GM12878 (cell line): ENCODE results near the gene RBBP5. TPM values are rescaled to one million over a fixed set of nuclear protein-coding genes. Genes with fewer than 3 reads are reported as not detected.

ENCODE experiments used
- ATAC-seq: fragments of 200-7000 bp; cut with Tn5 transposase; 3 replicates; pipeline ENCODE4 v1.9.1; 2020; ENCODE audit warnings: mild to moderate bottlenecking, moderate library complexity
- BruUV-seq: library from RNA; stranded (reverse); fragments of 400-500 nt; replicated peaks from 2 replicates; lab custom pipeline; 2021; lab: Mats Ljungman, UMichigan
- CTCF ChIA-PET: fragments of 300-600 bp; sonication (Branson Sonifier 250); formaldehyde crosslinking; extraction: SDS; loops from one replicate; lab custom pipeline; 2021; ENCODE audit warnings: inconsistent platforms; lab: Yijun Ruan, JAX
- POLR2A ChIA-PET: fragments of 350-600 bp; formaldehyde crosslinking; extraction: SDS; loops from one replicate; lab custom pipeline; 2021; ENCODE audit warnings: inconsistent platforms; lab: Charles Lee
- RAD21 ChIA-PET: fragments of 300-600 bp; sonication (Branson Sonifier 250); formaldehyde crosslinking; loops from one replicate; lab custom pipeline; 2023; ENCODE audit warnings: antibody characterized with exemption; ENCODE audit not compliant: unreplicated experiment; lab: Charles Lee
- SMC1A ChIA-PET: fragments of 300-600 bp; sonication (Branson Sonifier 250); formaldehyde crosslinking; loops from one replicate; lab custom pipeline; 2023; ENCODE audit not compliant: unreplicated experiment, uncharacterized antibody; lab: Charles Lee
- DNase-seq: peaks from one replicate; pipeline ENCODE4 v3.0.0-alpha.2; 2011; ENCODE audit warnings: low read depth, low spot score
- FAIRE-seq: peaks from 3 replicates; lab custom pipeline; 2011; peaks lifted over from hg19 to GRCh38; lab: Jason Lieb, UNC
- H2AFZ ChIP-seq: 2 replicates; pipeline ENCODE4 v1.6.0; 2011; ENCODE audit warnings: low read depth, low read length, control low read depth; ENCODE audit not compliant: control insufficient read depth
- H3K27ac ChIP-seq: 2 replicates; pipeline ENCODE4 v1.5.1; 2011; ENCODE audit warnings: control low read depth; ENCODE audit not compliant: control insufficient read depth, insufficient read depth
- H3K27me3 ChIP-seq, 2 experiments: replicated peaks in 1 of 2; 2 replicates each; pipeline versions ENCODE4 v1.6.0 to v1.6.1; 2011; ENCODE audit warnings: low read length in 1 of 2; ENCODE audit not compliant: control insufficient read depth in 2 of 2, insufficient read depth in 2 of 2
- H3K36me3 ChIP-seq, 2 experiments: 2 replicates each; pipeline ENCODE4 v1.5.1; 2011; ENCODE audit warnings: low read length in 1 of 2; ENCODE audit not compliant: control insufficient read depth in 2 of 2, insufficient read depth in 2 of 2
- H3K4me1 ChIP-seq: 2 replicates; pipeline ENCODE4 v1.6.1; 2011; ENCODE audit warnings: mild to moderate bottlenecking, low read length, moderate library complexity, mixed read lengths; ENCODE audit not compliant: control insufficient read depth, insufficient read depth
- H3K4me2 ChIP-seq: 2 replicates; pipeline ENCODE4 v1.6.0; 2011; ENCODE audit warnings: control low read depth; ENCODE audit not compliant: control insufficient read depth, insufficient read depth
- H3K4me3 ChIP-seq: fragments of 200-600 bp; sonication (generic); 2 replicates; pipeline ENCODE4 v1.5.1; 2016
- H3K79me2 ChIP-seq: 2 replicates; pipeline ENCODE4 v1.6.0; 2011; ENCODE audit warnings: low read length; ENCODE audit not compliant: control insufficient read depth, insufficient read depth
- H3K9ac ChIP-seq: 2 replicates; pipeline ENCODE4 v1.8.0; 2011; ENCODE audit warnings: low read length, control low read depth, mixed read lengths; ENCODE audit not compliant: control insufficient read depth, insufficient read depth
- H3K9me3 ChIP-seq: replicated peaks from 3 replicates; pipeline ENCODE4 v1.5.1; 2011; ENCODE audit warnings: mild to moderate bottlenecking, low read length; ENCODE audit not compliant: control insufficient read depth, insufficient read depth
- H4K20me1 ChIP-seq: 2 replicates; pipeline ENCODE4 v1.6.0; 2011; ENCODE audit not compliant: control insufficient read depth, insufficient read depth
- ATF7 ChIP-seq: fragments of 450-650 bp; IDR thresholded peaks from 2 replicates; pipeline ENCODE4 v1.6.1; 2016; ENCODE audit warnings: low read depth, mild to moderate bottlenecking
- CEBPZ ChIP-seq: fragments of 150-350 bp; IDR thresholded peaks from 2 replicates; pipeline ENCODE4 v1.6.1; 2016; ENCODE audit warnings: low read depth, low read length
- DPF2 ChIP-seq: fragments of 450-650 bp; IDR thresholded peaks from 2 replicates; pipeline ENCODE4 v1.6.1; 2017; ENCODE audit warnings: mild to moderate bottlenecking
- EGR1 ChIP-seq, 2 experiments: IDR thresholded peaks; 1 replicate in 1 of 2; 2 replicates in 1 of 2; pipeline ENCODE4 v1.6.1; 2011 to 2012; ENCODE audit warnings: low read depth in 2 of 2, low read length in 2 of 2, borderline replicate concordance in 1 of 2, mild to moderate bottlenecking in 1 of 2, moderate library complexity in 1 of 2
- HDAC2 ChIP-seq: fragments of 200-600 bp; sonication (generic); IDR thresholded peaks from 2 replicates; pipeline ENCODE4 v1.6.1; 2017
- KDM1A ChIP-seq: fragments of 200-600 bp; sonication (generic); IDR thresholded peaks from 2 replicates; pipeline ENCODE4 v1.6.1; 2016; ENCODE audit warnings: borderline replicate concordance
- LARP7 ChIP-seq: fragments of 450-650 bp; IDR thresholded peaks from 2 replicates; pipeline ENCODE4 v1.6.1; 2017; ENCODE audit warnings: mild to moderate bottlenecking
- NBN ChIP-seq: fragments of 450-650 bp; IDR thresholded peaks from 2 replicates; pipeline ENCODE4 v1.6.1; 2016
- NR2C1 ChIP-seq: fragments of 450-650 bp; IDR thresholded peaks from 2 replicates; pipeline ENCODE4 v1.6.1; 2017; ENCODE audit warnings: antibody characterized with exemption, mild to moderate bottlenecking, moderate library complexity
- RAD51 ChIP-seq: fragments of 450-650 bp; IDR thresholded peaks from 2 replicates; pipeline ENCODE4 v1.6.1; 2016; ENCODE audit warnings: moderate library complexity, mild to moderate bottlenecking, inconsistent platforms
- USF2 ChIP-seq: IDR thresholded peaks from 2 replicates; pipeline ENCODE4 v1.6.1; 2011; ENCODE audit warnings: low read depth, low read length, improper control_type of control experiment, borderline replicate concordance
- ZBTB40 ChIP-seq: fragments of 450-650 bp; IDR thresholded peaks from 2 replicates; pipeline ENCODE4 v1.6.1; 2016; ENCODE audit warnings: mild to moderate bottlenecking, moderate library complexity, borderline replicate concordance
- WGBS: methylation state at CpG from one replicate; pipeline ENCODE4 v1.1.6; 2016; ENCODE audit warnings: low lambda C conversion rate; ENCODE audit not compliant: insufficient replicate concordance, insufficient coverage; ENCODE audit errors: missing lambda C conversion rate; 5-methylcytosine and 5-hydroxymethylcytosine counted together
- in situ Hi-C: fragments of 300-500 bp; cut with MboI; formaldehyde crosslinking; loops from 9 replicates; pipeline ENCODE4 v1.14.3; 2018; ENCODE audit warnings: mixed read lengths
- intact Hi-C: fragments of 100-400 bp; cut with micrococcal nuclease; formaldehyde crosslinking; loops from one replicate; pipeline ENCODE4 v1.14.2; 2022; ENCODE audit not compliant: unreplicated experiment
- polyA plus RNA-seq, 11 experiments: library from polyadenylated mRNA; depleted of rRNA in 4 of 11; unstranded in 6 of 11; stranded (reverse) in 5 of 11; fragments of >200 nt; fragmentation: Nextera tagmentation in 4 of 11; fragmentation: Illumina TruSeq in 1 of 11; extraction: Ambion mirVana in 4 of 11; extraction: Trizol in 1 of 11; gene quantifications; 1 replicate in 1 of 11; 2 replicates in 10 of 11; pipeline versions ENCODE4 v1.2.1 to v1.2.3, GENCODE V29; 2011 to 2016; ENCODE audit warnings: inconsistent platforms in 2 of 11, missing spikeins in 2 of 11, low read depth in 1 of 11
- total RNA-seq, 4 experiments: library from RNA; depleted of rRNA in 3 of 4; stranded (reverse); fragments of >200 nt in 3 of 4; fragmentation: Illumina TruSeq in 1 of 4; extraction: Trizol in 1 of 4; gene quantifications; 2 replicates each; pipeline versions ENCODE4 v1.2.1 to v1.2.3, GENCODE V29; 2013 to 2021

RBBP5 gene
- total and polyA plus RNA-seq, 10 of the 15 experiments (the other 5 are each of a cell fraction or from before 2014, with no cell fraction given) = 10.0 to 20.6 (median 14.8) TPM

- no TSS peak for BruUV-seq
- POLR2A ChIA-PET = no interaction called here
These were observed 50.0 kb downstream of the RBBP5 start for GRCh38 chr1:205071801-205072200.

More at GRCh38 chr1:205071801-205072200, 50.0 kb downstream of the RBBP5 start:
- no peaks in the 10 kb centered on the region for H3K27me3 ChIP-seq
- no peak overlapping the region for H2AFZ ChIP-seq
- H3K27ac ChIP-seq = no peak overlapping the region
- FAIRE-seq (no peak), DNase-seq (no peak), ATAC-seq (no peak)
- no peaks in the 10 kb centered on the region for H3K36me3 ChIP-seq
- no peak for TF ChIP-seq ZBTB40
- no peak for TF ChIP-seq DPF2
- TF ChIP-seq USF2 = no peak
- TF ChIP-seq NR2C1 = no peak
- TF ChIP-seq LARP7 = no peak
- TF ChIP-seq ATF7 = no peak
- no peak for TF ChIP-seq RAD51
- no peak for TF ChIP-seq CEBPZ
- no peak for TF ChIP-seq KDM1A
- no peak for TF ChIP-seq NBN
- TF ChIP-seq HDAC2 = no peak
- no peak for TF ChIP-seq EGR1 (IDR thresholded peaks at IDR 0.05; ENCODE audit: borderline replicate concordance in 1 of 2, low read depth in 2 of 2, low read length in 2 of 2)
- in situ Hi-C loops (no loop called here), intact Hi-C loops (no loop called here)
- no peak overlapping the region for H3K4me3 ChIP-seq
- ChIA-PET CTCF (interaction anchor here (1.6 to 8.9 kb wide), 2 partner anchors 10 to 185 kb away, joined by 4 to 65 read pairs; no protein-coding TSS in a partner anchor), SMC1A (interaction anchor here (1.0 kb wide), 1 partner anchor 10 kb away, joined by 3 read pairs; no protein-coding TSS in a partner anchor), RAD21 (interaction anchor here (0.6 to 1.1 kb wide), 2 partner anchors 10 to 49 kb away, joined by 3 to 4 read pairs (median 3); no protein-coding TSS in a partner anchor)
- no peaks in the 10 kb centered on the region for H3K9me3 ChIP-seq
- no peak overlapping the region for H3K9ac ChIP-seq
- 50% methylated on average over 12 of the region's 12 CpGs for WGBS
- H3K4me2 ChIP-seq = no peak overlapping the region
- H3K79me2 ChIP-seq = no peaks in the 10 kb centered on the region
- no peaks in the 10 kb centered on the region for H3K4me1 ChIP-seq
- no peaks in the 10 kb centered on the region for H4K20me1 ChIP-seq
